HepG2 (cell line): ENCODE measurements around the gene BATF2. TPM values are rescaled to one million over a fixed set of nuclear protein-coding genes. Genes with fewer than 3 reads are reported as not detected.

ENCODE experiments used
- CENPX ChIP-seq: sonication (generic); formaldehyde crosslinking; IDR thresholded peaks from 2 replicates; pipeline ENCODE4 v1.9.0; 2021; ENCODE audit warnings: mild to moderate bottlenecking, missing genetic modification reagents, moderate library complexity
- CREB1 ChIP-seq, 2 experiments: fragments of 450-650 bp in 1 of 2; IDR thresholded peaks; 2 replicates each; pipeline ENCODE4 v1.6.1; 2016 to 2017; ENCODE audit warnings: control low read depth in 1 of 2, mild to moderate bottlenecking in 1 of 2, missing compliant biosample characterization in 1 of 2, missing genetic modification characterization in 1 of 2
- E2F2 ChIP-seq: sonication (generic); formaldehyde crosslinking; IDR thresholded peaks from 2 replicates; pipeline ENCODE4 v1.4.0; 2020; ENCODE audit warnings: missing genetic modification reagents, borderline replicate concordance
- FOXO4 ChIP-seq: sonication (generic); formaldehyde crosslinking; conservative IDR thresholded peaks from 2 replicates; pipeline ENCODE4 v1.8.1; 2023; ENCODE audit warnings: missing genetic modification reagents
- HIC2 ChIP-seq: sonication (generic); formaldehyde crosslinking; IDR thresholded peaks from 2 replicates; pipeline ENCODE4 v1.9.0; 2022; ENCODE audit warnings: low read depth, missing genetic modification reagents
- IRX3 ChIP-seq: sonication (generic); formaldehyde crosslinking; IDR thresholded peaks from 2 replicates; pipeline ENCODE4 v1.8.1; 2023; ENCODE audit warnings: mild to moderate bottlenecking, low read depth, missing genetic modification reagents, borderline replicate concordance
- KAT8 ChIP-seq: IDR thresholded peaks from 2 replicates; pipeline ENCODE4 v1.6.1; 2016; ENCODE audit warnings: missing genetic modification reagents, missing compliant biosample characterization
- SCMH1 ChIP-seq: sonication (generic); formaldehyde crosslinking; IDR thresholded peaks from 2 replicates; pipeline ENCODE4 v1.9.0; 2021; ENCODE audit warnings: missing genetic modification reagents, mild to moderate bottlenecking, borderline replicate concordance
- TARDBP ChIP-seq: sonication (generic); formaldehyde crosslinking; IDR thresholded peaks from 2 replicates; pipeline ENCODE4 v1.8.0; 2022; ENCODE audit warnings: mild to moderate bottlenecking, missing genetic modification reagents
- TCF7L2 ChIP-seq: IDR thresholded peaks from 2 replicates; pipeline ENCODE4 v1.6.1; 2011; ENCODE audit warnings: mild to moderate bottlenecking, low read depth, low read length, moderate library complexity
- WIZ ChIP-seq: sonication (generic); formaldehyde crosslinking; IDR thresholded peaks from 2 replicates; pipeline ENCODE4 v1.5.1; 2020; ENCODE audit warnings: mild to moderate bottlenecking, missing genetic modification reagents
- ZMYM2 ChIP-seq: sonication (generic); formaldehyde crosslinking; IDR thresholded peaks from 2 replicates; pipeline ENCODE4 v1.8.0; 2022; ENCODE audit warnings: mild to moderate bottlenecking, missing genetic modification reagents
- ZMYM4 ChIP-seq: sonication (generic); formaldehyde crosslinking; IDR thresholded peaks from 2 replicates; pipeline ENCODE4 v1.8.1; 2023; ENCODE audit warnings: mild to moderate bottlenecking, missing genetic modification reagents
- ZNF407 ChIP-seq: sonication (generic); formaldehyde crosslinking; IDR thresholded peaks from one replicate; pipeline ENCODE4 v1.5.1; 2020; ENCODE audit warnings: mild to moderate bottlenecking, missing genetic modification reagents; ENCODE audit errors: not compliant biosample characterization
- ZNF75D ChIP-seq: sonication (generic); formaldehyde crosslinking; IDR thresholded peaks from 2 replicates; pipeline ENCODE4 v1.8.1; 2023; ENCODE audit warnings: missing genetic modification reagents, mild to moderate bottlenecking, borderline replicate concordance
- polyA plus RNA-seq, 8 experiments: library from polyadenylated mRNA; depleted of rRNA in 3 of 8; stranded (reverse) in 7 of 8; unstranded in 1 of 8; fragments of >200 nt; fragmentation: Illumina TruSeq in 4 of 8; extraction: Trizol in 4 of 8; gene quantifications; 2 replicates each; pipeline versions ENCODE4 v1.2.1 to v1.2.3, GENCODE V29; 2011 to 2016; ENCODE audit warnings: low read depth in 4 of 8, missing spikeins in 1 of 8, mixed read lengths in 1 of 8; ENCODE audit not compliant: insufficient read depth in 1 of 8
- total RNA-seq, 5 experiments: library from RNA; depleted of rRNA; stranded (reverse); fragments of >200 nt; fragmentation: Illumina TruSeq; extraction: Trizol; gene quantifications; 2 replicates each; pipeline ENCODE4 v1.2.3, GENCODE V29; 2016; ENCODE audit warnings: low read depth in 1 of 5

The BATF2 gene
- total and polyA plus RNA-seq, 2 of the 13 experiments (the other 11 are each of a cell fraction or from before 2014, with no cell fraction given): 2.8 to 3.9 TPM

- TF ChIP-seq E2F2 (CRISPR knock-in tag): 0 out of 2 replicates have a peak, but pooled peaks have one; percentile 41
- peak; percentile 76 for TF ChIP-seq ZMYM4
- no peak; the same call in 1 of the 2 replicates for TF ChIP-seq TARDBP
- no peak for TF ChIP-seq FOXO4 (CRISPR knock-in tag)
- no peak for TF ChIP-seq CENPX
- TF ChIP-seq SCMH1 (CRISPR knock-in tag): no peak
- TF ChIP-seq TCF7L2: no peak
- TF ChIP-seq HIC2 (CRISPR knock-in tag): peak; percentile 27; the same call in 1 of the 2 replicates
- peak; percentile 40 for TF ChIP-seq CREB1 (IDR thresholded peaks at IDR 0.05)
- 0 out of 2 replicates have a peak, but pooled peaks have one; percentile 44 for TF ChIP-seq CREB1 (CRISPR knock-in tag; IDR thresholded peaks at IDR 0.05)
- TF ChIP-seq IRX3 (CRISPR knock-in tag): no peak
- TF ChIP-seq KAT8: peak; percentile 70
- TF ChIP-seq WIZ: 0 out of 2 replicates have a peak, but pooled peaks have one; percentile 57
- TF ChIP-seq ZMYM2 (CRISPR knock-in tag): no peak
- peak; percentile 49 for TF ChIP-seq ZNF407
- no peak for TF ChIP-seq ZNF75D
Measured at GRCh38 chr11:65013888-65014725, 17.3 kb upstream of the BATF2 start, which contains the start of gene ARL2 (continued).
